Right renal pelvis (tissue), 4 donors: Measurements from ENCODE around the gene NRF1. TPM values are rescaled to one million over a fixed set of nuclear protein-coding genes. Genes with fewer than 3 reads are reported as not detected.

Experiments used
- DNase-seq, 4 donors: peaks; one replicate each; pipeline ENCODE4 v3.0.0-alpha.2; 2013; ENCODE audit warnings: low read depth in 4 of 4, low spot score in 3 of 4, missing footprints in 1 of 4
- polyA plus RNA-seq, 4 donors: library from polyadenylated mRNA; unstranded; fragments of 120-200 nt; gene quantifications; one replicate each; pipeline ENCODE4 v1.2.1, GENCODE V29; 2013; ENCODE audit not compliant: insufficient read length in 4 of 4

NRF1 gene
- polyA plus RNA-seq, 4 donors, result 19.2 to 23.0 (median 22.0) TPM

- DNase-seq, result no peak
These were observed 153.8 kb downstream of the NRF1 start for GRCh38 chr7:129765352-129765751.

DNA sequence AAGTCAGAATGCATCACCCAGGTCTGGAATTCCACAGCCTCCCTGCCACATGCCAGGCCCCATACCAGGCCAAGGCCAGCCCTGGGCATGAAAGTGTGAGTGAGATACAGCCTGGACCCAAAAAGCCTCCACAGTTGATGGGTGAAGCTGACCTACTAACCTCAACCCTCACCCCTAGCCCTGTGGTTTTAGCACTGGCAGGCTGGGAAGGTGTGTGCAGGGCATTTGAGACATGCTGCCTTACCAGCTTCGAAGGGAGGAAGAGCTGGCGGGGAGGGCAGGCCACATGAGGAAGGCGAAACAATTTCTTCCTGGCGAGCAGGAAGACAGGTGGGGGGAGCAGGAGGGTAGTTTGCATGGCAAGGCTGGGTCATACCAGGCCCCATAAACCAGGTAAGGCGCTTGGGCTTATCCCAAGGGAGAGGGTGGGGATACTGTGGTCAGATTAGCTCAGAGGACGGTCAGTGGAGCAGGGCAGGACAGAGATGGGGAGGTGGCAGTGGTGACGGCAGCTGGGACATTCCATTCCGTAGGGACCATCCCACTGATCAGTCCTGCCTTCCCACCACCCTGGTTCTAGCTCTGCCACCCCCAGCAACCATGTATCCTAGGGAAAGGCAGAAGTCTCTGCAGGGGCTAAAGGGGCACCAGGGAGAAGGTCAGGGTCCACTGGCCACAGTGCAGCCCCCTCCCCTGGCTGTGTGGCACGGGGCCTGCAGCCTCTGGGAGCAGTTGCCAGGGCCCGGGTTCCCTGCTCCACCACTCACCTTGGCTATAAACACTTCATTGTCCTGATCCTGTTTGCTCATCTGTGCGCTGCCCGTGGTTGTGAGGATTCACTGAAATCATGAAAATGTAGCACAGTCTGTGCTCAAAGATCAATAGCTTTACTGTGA is 155.8 kb downstream of the NRF1 start:
- DNase-seq, result no peak

DNA sequence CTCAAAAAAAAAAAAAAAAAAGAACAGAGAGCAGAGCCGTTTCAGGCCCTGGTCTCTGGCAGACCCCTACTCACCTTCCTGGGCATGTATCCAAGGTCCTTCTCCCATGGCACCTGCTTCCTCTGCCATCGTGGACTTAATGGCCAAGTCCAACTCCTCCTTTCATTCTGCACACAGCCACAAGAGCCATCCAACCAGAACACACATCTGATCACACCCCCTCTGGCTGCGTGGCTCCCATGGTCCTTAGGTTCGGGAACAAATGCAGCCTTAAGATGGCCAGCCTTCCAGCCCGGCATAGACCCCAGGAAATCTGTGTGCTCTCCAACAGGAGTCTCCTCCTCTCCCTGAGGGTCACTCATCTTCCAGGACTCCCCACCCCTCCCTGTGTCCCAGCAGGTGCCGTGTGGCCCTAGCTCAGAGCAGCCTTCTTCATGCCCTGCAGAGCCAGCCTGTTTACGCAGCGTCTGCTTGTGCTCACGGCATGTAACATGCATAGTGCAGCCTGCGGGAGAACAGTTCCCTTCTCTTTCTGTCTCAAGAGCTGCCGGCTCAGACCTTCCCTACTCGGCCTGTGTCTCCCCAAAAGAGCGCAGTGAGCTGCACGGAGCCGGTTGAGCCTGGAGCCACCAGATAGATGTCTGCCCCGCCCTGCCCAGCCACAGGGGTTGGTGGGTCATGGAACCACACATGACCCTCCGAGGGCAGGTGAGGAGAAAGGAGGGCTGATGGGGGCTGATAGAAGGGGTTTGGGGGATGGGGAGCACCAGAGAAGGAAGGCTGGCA is 157.3 kb downstream of the NRF1 start:
- DNase-seq, result no peak

GRCh38 chr7:129769400-129769774 is 157.9 kb downstream of the NRF1 start:
- DNase-seq, result no peak

GRCh38 chr7:129769866-129770808 is 158.6 kb downstream of the NRF1 start:
- no peak for DNase-seq

DNA sequence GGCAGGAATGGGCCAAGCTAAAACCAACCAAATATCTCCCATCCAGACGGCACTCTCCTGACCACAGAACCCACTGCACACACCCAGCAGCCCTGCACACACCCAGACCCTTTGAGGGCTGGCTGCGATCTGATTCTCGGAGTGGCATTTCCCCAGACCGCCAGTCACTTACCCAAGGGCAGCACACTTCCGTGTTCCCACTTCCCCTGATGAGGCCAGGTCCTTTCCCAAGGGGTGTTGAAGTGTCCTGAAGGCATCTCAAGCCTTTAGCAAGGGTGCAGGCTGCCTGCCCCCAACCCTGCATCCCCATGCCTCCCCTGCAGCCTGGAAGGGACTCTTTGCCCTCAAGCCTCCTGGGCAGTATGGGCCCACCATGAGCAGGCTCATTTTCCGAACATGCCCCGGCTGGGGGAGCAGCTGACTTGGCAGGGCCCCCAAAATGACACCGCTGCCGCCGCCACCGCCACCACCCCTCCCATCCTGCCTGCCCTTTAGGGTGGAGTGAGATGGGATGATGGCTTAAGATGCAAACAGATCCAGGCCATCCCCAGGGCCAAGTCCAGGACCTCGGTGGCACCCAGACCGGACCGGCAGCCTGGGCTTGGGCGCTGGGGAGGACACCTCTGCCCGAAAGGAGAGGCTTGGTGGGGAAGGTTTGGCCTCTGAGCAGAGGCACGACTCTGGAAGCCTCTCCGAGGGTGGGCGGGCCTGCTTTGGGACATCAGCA is 159.8 kb downstream of the NRF1 start:
- DNase-seq, result no peak

GRCh38 chr7:129771928-129772479 is 160.5 kb downstream of the NRF1 start:
- DNase-seq, result no peak

GRCh38 chr7:129772646-129773280 is 161.2 kb downstream of the NRF1 start:
- DNase-seq, result no peak

GRCh38 chr7:129773328-129773731 is 161.8 kb downstream of the NRF1 start:
- no peak for DNase-seq

DNA sequence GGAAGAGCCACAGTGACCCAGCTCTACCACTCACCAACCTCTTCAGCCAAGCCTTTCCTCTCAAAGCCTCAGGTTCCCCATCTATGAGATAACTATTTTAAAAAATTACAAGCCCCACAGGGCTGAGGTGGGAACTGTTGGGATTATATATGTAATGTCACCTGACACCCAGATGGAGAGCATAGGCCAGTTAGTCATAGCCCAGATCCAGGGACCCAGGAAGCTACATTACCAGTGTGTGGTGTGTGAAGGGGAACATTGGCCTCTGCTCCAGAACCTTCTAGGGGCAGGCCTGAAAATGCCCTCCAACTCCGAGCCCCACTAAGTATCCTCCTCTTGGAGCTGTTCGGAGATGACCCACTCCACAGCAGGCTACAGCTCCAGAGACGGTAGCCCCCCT is 162.4 kb downstream of the NRF1 start:
- DNase-seq, result no peak

DNA sequence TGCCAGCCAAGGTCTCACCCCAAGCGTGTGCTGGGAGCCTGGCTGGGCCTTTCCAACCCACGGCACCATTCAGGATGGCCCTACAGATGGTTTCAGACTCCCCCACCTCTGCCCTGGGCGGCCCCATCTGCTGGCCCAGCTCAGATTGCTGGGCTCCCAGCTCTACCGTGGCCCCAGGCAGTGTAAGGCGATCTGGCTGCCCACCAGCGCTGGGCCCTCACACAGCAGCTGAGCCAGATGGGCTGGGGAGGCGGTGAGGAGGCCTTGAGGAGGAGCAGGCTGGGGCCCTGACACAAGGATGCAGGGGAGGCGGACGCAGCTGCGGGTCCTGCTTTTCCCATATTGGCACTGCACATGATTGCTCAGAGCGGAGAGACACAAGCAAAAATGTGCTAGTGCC is 162.8 kb downstream of the NRF1 start:
- no peak for DNase-seq

GRCh38 chr7:129774871-129775694 is 163.6 kb downstream of the NRF1 start:
- no peak for DNase-seq

GRCh38 chr7:129775695-129776361 is 164.3 kb downstream of the NRF1 start:
- no peak for DNase-seq

DNA sequence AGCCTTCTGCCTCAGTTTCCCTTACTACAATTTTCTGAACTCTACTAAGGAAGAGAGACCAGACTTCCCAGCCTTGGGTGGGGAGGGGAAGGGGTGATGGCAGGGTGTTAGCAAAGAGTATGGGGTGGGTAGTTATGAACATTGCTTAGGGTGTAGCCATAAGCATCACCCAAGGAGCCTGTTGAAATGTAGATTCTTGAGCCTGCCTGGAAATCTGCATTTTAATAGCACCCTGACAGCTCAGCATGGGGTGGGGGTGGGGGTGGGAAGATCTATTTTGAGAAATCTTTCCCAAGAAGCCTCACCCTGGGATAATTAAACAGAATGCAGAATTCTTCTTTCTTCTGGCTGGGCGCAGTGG is 164.8 kb downstream of the NRF1 start:
- no peak for DNase-seq

GRCh38 chr7:129777195-129777844 is 165.8 kb downstream of the NRF1 start:
- no peak for DNase-seq

DNA sequence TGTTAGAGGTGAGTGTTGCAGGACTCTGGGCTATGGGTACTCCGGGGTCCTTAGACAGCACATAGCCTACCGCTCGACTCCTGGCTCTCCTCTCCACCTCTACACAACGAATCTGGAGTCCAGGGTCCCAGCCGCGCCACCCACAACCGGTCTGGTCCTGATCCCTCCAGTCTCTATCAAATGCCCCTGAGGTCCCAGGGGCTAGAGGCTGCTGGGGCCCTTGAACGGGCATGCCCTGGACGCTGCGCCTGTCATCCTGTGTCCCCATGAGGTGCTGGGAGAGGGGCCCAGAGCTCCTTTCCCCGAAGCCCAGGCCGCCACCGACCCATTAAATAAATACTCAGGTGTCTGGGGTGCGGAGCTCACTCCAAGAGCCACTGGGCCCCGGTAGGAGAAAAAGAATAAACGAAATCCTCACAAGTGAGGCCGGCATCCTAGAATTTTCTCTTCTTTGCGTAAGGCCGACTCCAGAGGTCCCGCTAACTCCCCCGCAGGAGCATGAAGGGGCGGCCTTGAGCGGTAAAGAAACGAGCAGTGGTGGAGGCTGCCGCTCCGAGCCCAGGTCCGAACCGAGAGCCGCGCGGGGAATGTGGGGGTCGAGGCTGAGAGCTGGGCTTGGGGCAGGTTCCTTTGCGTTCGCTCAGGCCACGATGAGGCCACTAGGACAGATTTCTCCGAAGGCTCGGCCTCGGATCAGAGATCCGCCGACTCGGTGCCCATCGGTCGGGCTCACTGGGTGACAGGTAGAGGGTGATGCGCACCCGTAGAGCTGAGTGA is 166.7 kb downstream of the NRF1 start:
- no peak for DNase-seq
